ENCODE results near the gene PRX. TPM values are rescaled to one million over a fixed set of nuclear protein-coding genes. Genes with fewer than 3 reads are reported as not detected.
A peak's percentile ranks its signal among the peaks of the same experiment; 100 is the strongest.

The PRX gene
- total and polyA plus RNA-seq, 2 of the 4 experiments (the other 2 are of a cell fraction) = 0.90 to 1.7 TPM

DNA sequence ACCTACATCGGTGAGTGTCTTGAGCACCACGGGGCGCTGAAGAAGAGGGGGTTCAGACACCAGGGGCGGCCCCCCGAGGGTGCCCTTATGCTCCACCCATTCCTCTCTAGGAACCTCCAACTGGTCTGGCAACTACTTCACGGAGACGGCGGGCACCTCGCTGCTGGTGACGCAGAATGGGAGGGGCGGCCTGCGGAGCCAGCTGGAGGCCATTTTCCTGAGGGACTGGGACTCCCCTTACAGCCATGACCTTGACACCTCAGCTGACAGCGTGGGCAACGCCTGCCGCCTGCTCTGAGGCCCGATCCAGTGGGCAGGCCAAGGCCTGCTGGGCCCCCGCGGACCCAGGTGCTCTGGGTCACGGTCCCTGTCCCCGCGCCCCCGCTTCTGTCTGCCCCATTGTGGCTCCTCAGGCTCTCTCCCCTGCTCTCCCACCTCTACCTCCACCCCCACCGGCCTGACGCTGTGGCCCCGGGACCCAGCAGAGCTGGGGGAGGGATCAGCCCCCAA, 35.2 kb downstream of the PRX start:
- Histone ChIP-seq H3K9ac (ENCODE audit: low read depth, low read length) (no peak overlapping the region), H3K27me3 (ENCODE audit: control insufficient read depth, insufficient read depth, low read length) (no peaks in the 10 kb centered on the region), H3K23ac (ENCODE audit: low read depth, low read length) (no peak overlapping the region), H3K4me2 (ENCODE audit: low read depth, low read length) (no peak overlapping the region), H4K20me1 (ENCODE audit: insufficient read depth, low read length) (no peaks in the 10 kb centered on the region), H3K18ac (ENCODE audit: low read depth, low read length) (no peak overlapping the region), H2BK20ac (ENCODE audit: low read depth, low read length) (no peak overlapping the region), H4K5ac (ENCODE audit: low read depth, low read length) (no peak overlapping the region), H3K4me1 (ENCODE audit: control insufficient read depth, insufficient read depth, low read length) (no peaks in the 10 kb centered on the region), H2BK5ac (ENCODE audit: low read depth, low read length, poor library complexity, severe bottlenecking) (no peak overlapping the region), H3K4ac (ENCODE audit: low read depth, low read length) (no peak overlapping the region), H3K36me3 (ENCODE audit: control insufficient read depth, insufficient read depth, low read length) (peaks cover 48% of the 10 kb centered on the region), H3K9me1 (ENCODE audit: insufficient read depth, low read length) (peaks cover 4% of the 10 kb centered on the region; the same call in 1 of the 2 replicates), H2AFZ (replicated peaks; ENCODE audit: low read length, poor library complexity) (no peak overlapping the region), H3K79me1 (ENCODE audit: low read depth in 1 of 2, low read length in 2 of 2) (no peaks in the 10 kb centered on the region), H4K8ac (ENCODE audit: low read depth in 2 of 2, low read length in 2 of 2) (no peak overlapping the region), H2AK9ac (replicated peaks; ENCODE audit: low read depth, low read length, poor library complexity) (no peak overlapping the region), H2BK120ac (ENCODE audit: low read depth, low read length) (no peak overlapping the region), H3K9me3 (ENCODE audit: control insufficient read depth, insufficient read depth, low read length) (no peaks in the 10 kb centered on the region), H3K4me3 (ENCODE audit: insufficient read depth, low read depth, low read length) (no peak overlapping the region), H2BK15ac (ENCODE audit: low read depth, low read length) (no peak overlapping the region), H4K91ac (ENCODE audit: insufficient read depth, low read depth, low read length) (no peak overlapping the region), H3K56ac (ENCODE audit: extremely low read depth, insufficient read depth, low read length) (no peak overlapping the region), H3K14ac (replicated peaks; ENCODE audit: low read depth, low read length) (no peak overlapping the region), H2AK5ac (ENCODE audit: low read depth, low read length) (no peak overlapping the region), H3K27ac (ENCODE audit: insufficient read depth, low read length) (no peak overlapping the region)
- TSS peak; percentile 98 for BruUV-seq (replicated peaks)
- dilution Hi-C loops (cut with HindIII; ENCODE audit: low sequenced_read_pairs, unreplicated experiment) (no loop called here), intact Hi-C loops (cut with micrococcal nuclease) (no loop called here), in situ Hi-C loops (cut with MboI; ENCODE audit: low sequenced_read_pairs) (no loop called here)
- 93% methylated on average over 5 of the region's 25 CpGs; no CpG with 5 or more reads in 1 of the 2 experiments for WGBS, 2 experiments (ENCODE audit: extremely low coverage in 2 of 2, insufficient read length in 1 of 2)
- ATAC-seq (ENCODE audit: low read depth) = no peak
- POLR2A ChIA-PET (ENCODE audit: unreplicated experiment) = no interaction called here
- no peak for DNase-seq
- CTCF ChIA-PET = no interaction called here
- TF ChIP-seq, protein P1, sequence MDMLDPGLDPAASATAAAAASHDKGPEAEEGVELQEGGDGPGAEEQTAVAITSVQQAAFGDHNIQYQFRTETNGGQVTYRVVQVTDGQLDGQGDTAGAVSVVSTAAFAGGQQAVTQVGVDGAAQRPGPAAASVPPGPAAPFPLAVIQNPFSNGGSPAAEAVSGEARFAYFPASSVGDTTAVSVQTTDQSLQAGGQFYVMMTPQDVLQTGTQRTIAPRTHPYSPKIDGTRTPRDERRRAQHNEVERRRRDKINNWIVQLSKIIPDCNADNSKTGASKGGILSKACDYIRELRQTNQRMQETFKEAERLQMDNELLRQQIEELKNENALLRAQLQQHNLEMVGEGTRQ (IDR thresholded peaks at IDR 0.05; ENCODE audit: low read depth, low read length) = no peak
- TF ChIP-seq POLR2A (IDR thresholded peaks at IDR 0.05; ENCODE audit: low read depth, low read length) (no peak), MAZ (IDR thresholded peaks at IDR 0.05; ENCODE audit: borderline replicate concordance, low read depth, low read length) (no peak), MXI1 (IDR thresholded peaks at IDR 0.05; ENCODE audit: borderline replicate concordance, low read depth, low read length) (no peak), RCOR1 (IDR thresholded peaks at IDR 0.05; ENCODE audit: insufficient replicate concordance, low read length) (no peak), CHD1 (IDR thresholded peaks at IDR 0.05; ENCODE audit: low read depth, low read length) (no peak), NFE2L2 (IDR thresholded peaks at IDR 0.05; ENCODE audit: low read depth, low read length) (no peak)
- TF ChIP-seq, protein P2, sequence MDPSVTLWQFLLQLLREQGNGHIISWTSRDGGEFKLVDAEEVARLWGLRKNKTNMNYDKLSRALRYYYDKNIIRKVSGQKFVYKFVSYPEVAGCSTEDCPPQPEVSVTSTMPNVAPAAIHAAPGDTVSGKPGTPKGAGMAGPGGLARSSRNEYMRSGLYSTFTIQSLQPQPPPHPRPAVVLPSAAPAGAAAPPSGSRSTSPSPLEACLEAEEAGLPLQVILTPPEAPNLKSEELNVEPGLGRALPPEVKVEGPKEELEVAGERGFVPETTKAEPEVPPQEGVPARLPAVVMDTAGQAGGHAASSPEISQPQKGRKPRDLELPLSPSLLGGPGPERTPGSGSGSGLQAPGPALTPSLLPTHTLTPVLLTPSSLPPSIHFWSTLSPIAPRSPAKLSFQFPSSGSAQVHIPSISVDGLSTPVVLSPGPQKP (IDR thresholded peaks at IDR 0.05; ENCODE audit: borderline replicate concordance, low read depth, low read length) = no peak
